ENCODE data around the gene VPS35L.

VPS35L gene

DNA sequence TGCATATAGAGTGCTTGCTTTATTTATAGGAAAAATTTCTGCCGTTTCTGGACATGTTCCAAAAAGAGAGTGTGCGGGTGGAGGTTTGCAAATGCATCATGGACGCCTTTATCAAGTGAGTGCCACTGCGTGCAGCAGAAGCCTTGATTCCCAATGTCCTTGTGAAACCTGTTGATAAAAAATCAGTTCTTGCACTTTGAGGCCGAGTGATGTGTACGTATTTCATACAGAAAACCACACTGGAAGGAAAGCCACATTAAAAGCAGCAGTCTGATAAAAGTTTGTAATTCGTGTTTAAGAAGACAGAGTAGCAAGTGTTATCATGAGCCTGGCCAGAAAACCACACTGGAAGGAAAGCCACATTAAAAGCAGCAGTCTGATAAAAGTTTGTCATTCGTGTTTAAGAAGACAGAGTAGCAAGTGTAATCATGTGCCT, 84.5 kb downstream of the VPS35L start:
- TF ChIP-seq, protein P1, sequence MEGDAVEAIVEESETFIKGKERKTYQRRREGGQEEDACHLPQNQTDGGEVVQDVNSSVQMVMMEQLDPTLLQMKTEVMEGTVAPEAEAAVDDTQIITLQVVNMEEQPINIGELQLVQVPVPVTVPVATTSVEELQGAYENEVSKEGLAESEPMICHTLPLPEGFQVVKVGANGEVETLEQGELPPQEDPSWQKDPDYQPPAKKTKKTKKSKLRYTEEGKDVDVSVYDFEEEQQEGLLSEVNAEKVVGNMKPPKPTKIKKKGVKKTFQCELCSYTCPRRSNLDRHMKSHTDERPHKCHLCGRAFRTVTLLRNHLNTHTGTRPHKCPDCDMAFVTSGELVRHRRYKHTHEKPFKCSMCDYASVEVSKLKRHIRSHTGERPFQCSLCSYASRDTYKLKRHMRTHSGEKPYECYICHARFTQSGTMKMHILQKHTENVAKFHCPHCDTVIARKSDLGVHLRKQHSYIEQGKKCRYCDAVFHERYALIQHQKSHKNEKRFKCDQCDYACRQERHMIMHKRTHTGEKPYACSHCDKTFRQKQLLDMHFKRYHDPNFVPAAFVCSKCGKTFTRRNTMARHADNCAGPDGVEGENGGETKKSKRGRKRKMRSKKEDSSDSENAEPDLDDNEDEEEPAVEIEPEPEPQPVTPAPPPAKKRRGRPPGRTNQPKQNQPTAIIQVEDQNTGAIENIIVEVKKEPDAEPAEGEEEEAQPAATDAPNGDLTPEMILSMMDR (IDR thresholded peaks at IDR 0.05; ENCODE audit: borderline replicate concordance, control extremely low read depth, extremely low read depth, insufficient read depth, missing control alignments), result no peak
- no peak for DNase-seq (ENCODE audit: low spot score)
- in situ Hi-C loops (cut with MboI; ENCODE audit: low sequenced_read_pairs, unreplicated experiment), result no loop called here

DNA sequence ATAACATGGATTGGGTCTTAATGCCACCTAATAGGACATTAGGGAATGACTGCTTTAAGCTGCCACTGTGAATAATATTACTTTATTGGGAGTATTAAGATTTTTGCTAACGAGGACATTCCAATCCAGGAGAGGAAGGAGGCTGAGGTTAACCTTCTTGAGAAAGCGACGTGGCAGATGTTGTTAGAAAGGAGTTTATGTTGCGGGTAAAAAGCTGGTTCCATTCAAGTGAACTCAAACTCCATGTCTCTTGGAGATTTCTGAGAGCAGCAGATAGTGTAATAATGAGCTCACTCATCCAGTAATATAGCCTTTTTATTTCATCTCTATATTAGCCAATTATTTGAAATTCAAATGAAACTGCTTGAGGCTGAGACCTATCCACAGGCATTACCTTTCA, 87.0 kb downstream of the VPS35L start:
- no peak for DNase-seq (ENCODE audit: low spot score)
- TF ChIP-seq, protein P1 (IDR thresholded peaks at IDR 0.05; ENCODE audit: borderline replicate concordance, control extremely low read depth, extremely low read depth, insufficient read depth, missing control alignments), result no peak
- in situ Hi-C loops (cut with MboI; ENCODE audit: low sequenced_read_pairs, unreplicated experiment), result no loop called here

DNA sequence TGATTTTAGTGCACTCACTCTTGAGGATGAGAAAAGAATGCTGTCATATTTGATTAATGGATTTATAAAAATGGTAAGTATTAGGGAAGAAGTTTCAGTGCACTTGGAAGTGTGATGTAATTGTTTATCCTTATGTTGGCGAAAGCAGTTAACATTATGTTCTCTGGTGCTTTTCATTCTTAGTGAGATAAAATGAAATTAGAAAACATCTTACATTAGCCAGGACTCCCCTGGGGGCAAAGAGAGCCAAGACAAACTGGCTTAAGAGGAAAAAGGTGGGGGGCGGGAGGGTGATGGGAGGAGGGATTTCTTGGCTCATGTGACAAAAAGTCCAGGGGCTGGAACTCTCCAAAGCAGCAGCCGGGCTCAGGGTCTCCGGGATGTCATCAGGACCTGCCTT, 89.4 kb downstream of the VPS35L start:
- TF ChIP-seq, protein P1 (IDR thresholded peaks at IDR 0.05; ENCODE audit: borderline replicate concordance, control extremely low read depth, extremely low read depth, insufficient read depth, missing control alignments), result no peak
- DNase-seq (ENCODE audit: low spot score), result no peak
- in situ Hi-C loops (cut with MboI; ENCODE audit: low sequenced_read_pairs, unreplicated experiment), result no loop called here

DNA sequence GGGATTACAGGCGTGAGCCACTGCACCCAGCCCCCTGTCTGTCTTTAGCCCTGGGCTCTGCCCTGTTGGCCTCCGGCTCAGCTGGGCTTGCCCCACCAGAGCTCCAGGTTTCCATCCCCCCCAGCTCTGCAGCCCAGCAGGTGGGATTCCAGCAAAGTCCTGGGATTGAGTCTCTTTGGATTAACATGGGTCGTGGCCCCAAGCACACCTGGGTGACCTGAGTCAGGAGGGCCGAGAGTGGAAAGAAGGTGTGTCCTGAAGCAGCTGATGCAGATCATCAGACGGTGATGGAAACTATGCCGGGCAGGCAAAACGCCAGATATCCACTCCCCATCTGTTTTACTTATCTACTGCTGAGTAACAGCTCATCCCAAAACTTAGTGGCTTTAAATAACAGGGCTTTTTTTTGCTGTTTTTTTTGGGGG, 90.1 kb downstream of the VPS35L start:
- TF ChIP-seq, protein P1 (IDR thresholded peaks at IDR 0.05; ENCODE audit: borderline replicate concordance, control extremely low read depth, extremely low read depth, insufficient read depth, missing control alignments), result no peak
- in situ Hi-C loops (cut with MboI; ENCODE audit: low sequenced_read_pairs, unreplicated experiment), result no loop called here
- no peak for DNase-seq (ENCODE audit: low spot score)

DNA sequence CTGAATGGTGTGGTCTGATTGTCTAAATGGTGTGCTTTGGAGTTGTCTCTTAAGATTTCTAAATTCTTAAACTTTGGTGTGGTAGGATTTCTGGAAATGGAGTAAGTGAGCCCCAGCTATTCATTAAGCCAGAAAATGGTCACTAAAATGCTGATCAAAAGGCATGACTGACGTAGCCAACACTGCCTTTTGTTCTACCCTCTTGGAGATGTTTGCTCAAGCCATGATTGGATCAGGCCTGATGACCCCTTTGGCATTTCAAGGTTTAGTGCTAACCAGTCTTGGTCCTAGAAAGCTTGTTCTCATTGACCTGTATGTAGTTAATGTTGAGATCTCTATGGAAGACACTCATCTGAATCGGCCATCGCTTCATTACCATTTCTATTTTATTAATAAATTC, 94.5 kb downstream of the VPS35L start:
- no peak for DNase-seq (ENCODE audit: low spot score)
- in situ Hi-C loops (cut with MboI; ENCODE audit: low sequenced_read_pairs, unreplicated experiment), result no loop called here
- TF ChIP-seq, protein P1 (IDR thresholded peaks at IDR 0.05; ENCODE audit: borderline replicate concordance, control extremely low read depth, extremely low read depth, insufficient read depth, missing control alignments), result no peak

DNA sequence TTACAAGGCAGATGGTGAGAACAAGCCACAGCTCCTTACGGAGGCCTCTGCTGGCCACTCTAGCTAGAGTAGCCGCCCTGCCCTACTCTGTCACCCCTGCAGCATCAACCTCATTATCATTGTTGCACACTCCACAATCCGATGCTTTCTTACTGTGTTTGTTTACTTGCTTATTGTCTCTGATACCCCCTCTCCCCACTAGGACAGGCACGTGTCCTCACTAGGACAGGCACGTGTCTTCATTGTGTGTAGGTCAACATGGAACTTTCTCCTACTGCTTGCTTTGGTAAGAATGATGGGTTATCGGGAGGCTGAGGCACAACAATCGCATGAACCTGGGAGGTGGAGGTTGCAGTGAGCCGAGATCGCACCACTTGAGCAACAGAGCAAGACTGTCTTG, 98.6 kb downstream of the VPS35L start:
- DNase-seq (ENCODE audit: low spot score), result no peak
- TF ChIP-seq, protein P1 (IDR thresholded peaks at IDR 0.05; ENCODE audit: borderline replicate concordance, control extremely low read depth, extremely low read depth, insufficient read depth, missing control alignments), result no peak
- in situ Hi-C loops (cut with MboI; ENCODE audit: low sequenced_read_pairs, unreplicated experiment), result no loop called here
